Right atrium auricular region (tissue), 2 donors: ENCODE data around the gene HLA-G. TPM values are rescaled to one million over a fixed set of nuclear protein-coding genes. Genes with fewer than 3 reads are reported as not detected.
A peak's percentile ranks its signal among the peaks of the same experiment; 100 is the strongest.

Source experiments
- DNase-seq: peaks from one replicate; pipeline ENCODE4 v3.0.0-alpha.2; 2019; ENCODE audit warnings: low spot score
- H3K27ac ChIP-seq, 2 donors: fragments of 200-600 bp; sonication (generic); 1 replicate in 1 of 2; 2 replicates in 1 of 2; pipeline ENCODE4 v1.5.1; 2016 to 2019
- H3K27me3 ChIP-seq, 2 donors: fragments of 200-600 bp; sonication (generic); one replicate each; pipeline versions ENCODE4 v1.5.1 to v1.6.0; 2017 to 2019
- H3K36me3 ChIP-seq: fragments of 200-600 bp; sonication (generic); one replicate; pipeline ENCODE4 v1.5.1; 2016
- H3K4me1 ChIP-seq, 2 donors: fragments of 200-600 bp; sonication (generic); one replicate each; pipeline versions ENCODE4 v1.5.1 to v1.6.0; 2017 to 2019
- H3K4me3 ChIP-seq, 2 donors: fragments of 200-600 bp; sonication (generic); 1 replicate in 1 of 2; 2 replicates in 1 of 2; pipeline ENCODE4 v1.5.1; 2017 to 2019; ENCODE audit warnings: mild to moderate bottlenecking in 1 of 2, moderate library complexity in 1 of 2
- H3K9me3 ChIP-seq, 2 donors: fragments of 200-600 bp; sonication (generic); one replicate each; pipeline ENCODE4 v1.5.1; 2019
- CTCF ChIP-seq, 2 donors: fragments of 200-600 bp; sonication (generic); IDR thresholded peaks; one replicate each; pipeline ENCODE4 v1.5.1; 2019; ENCODE audit warnings: antibody characterized with exemption in 2 of 2
- total RNA-seq, 2 donors: library from RNA; depleted of rRNA; stranded (reverse); fragments of >200 nt; gene quantifications; one replicate each; pipeline ENCODE4 v1.1.0, GENCODE V29; 2016

HLA-G gene
- total RNA-seq, 2 donors from 2014 or later = not detected

- Histone ChIP-seq H3K27ac (no peak overlapping the region), H3K36me3 (no peaks in the 10 kb centered on the region), H3K9me3 (peaks cover 0 to 14% of the 10 kb centered on the region in 2 donors), H3K4me1 (peaks cover 0 to 5% of the 10 kb centered on the region in 2 donors), H3K27me3 (peaks cover 0 to 10% of the 10 kb centered on the region in 2 donors), H3K4me3 (no peak overlapping the region)
- no peak for TF ChIP-seq CTCF (IDR thresholded peaks at IDR 0.05)
- no peak for DNase-seq
Measured at GRCh38 chr6:29845405-29846006, 17.9 kb downstream of the HLA-G start.

GRCh38 chr6:29847871-29848630, 20.4 kb downstream of the HLA-G start:
- Histone ChIP-seq H3K4me3 (no peak overlapping the region), H3K9me3 (peaks cover 0 to 3% of the 10 kb centered on the region in 2 donors), H3K27ac (no peak overlapping the region), H3K4me1 (peaks cover 0 to 5% of the 10 kb centered on the region in 2 donors), H3K36me3 (no peaks in the 10 kb centered on the region), H3K27me3 (peaks cover 0 to 10% of the 10 kb centered on the region in 2 donors)
- peak; percentile 78 to 92 for TF ChIP-seq CTCF (IDR thresholded peaks at IDR 0.05)
- peak; percentile 75 for DNase-seq

GRCh38 chr6:29850011-29850553, 22.5 kb downstream of the HLA-G start:
- H3K27ac ChIP-seq = no peak overlapping the region
- H3K27me3 ChIP-seq = peaks cover 0 to 11% of the 10 kb centered on the region in 2 donors
- peak overlapping the region in 1 of 2 donors; percentile 26 for H3K4me3 ChIP-seq
- no peak for DNase-seq
- peaks cover 0 to 5% of the 10 kb centered on the region in 2 donors for H3K4me1 ChIP-seq
- no peaks in the 10 kb centered on the region for H3K36me3 ChIP-seq
- no peak for TF ChIP-seq CTCF (IDR thresholded peaks at IDR 0.05)
- H3K9me3 ChIP-seq = no peaks in the 10 kb centered on the region

- Histone ChIP-seq H3K4me3 (no peak overlapping the region), H3K27me3 (peaks cover 0 to 13% of the 10 kb centered on the region in 2 donors), H3K4me1 (peaks cover 0 to 5% of the 10 kb centered on the region in 2 donors), H3K9me3 (no peaks in the 10 kb centered on the region), H3K36me3 (no peaks in the 10 kb centered on the region), H3K27ac (no peak overlapping the region)
- DNase-seq = no peak
- no peak for TF ChIP-seq CTCF (IDR thresholded peaks at IDR 0.05)
Measured at GRCh38 chr6:29851190-29851589, 23.6 kb downstream of the HLA-G start.

GRCh38 chr6:29853245-29853644, 25.6 kb downstream of the HLA-G start:
- no peaks in the 10 kb centered on the region for H3K9me3 ChIP-seq
- H3K27me3 ChIP-seq = peaks cover 0 to 13% of the 10 kb centered on the region in 2 donors
- no peak for DNase-seq
- no peak for TF ChIP-seq CTCF (IDR thresholded peaks at IDR 0.05)
- H3K4me1 ChIP-seq = peaks cover 0 to 5% of the 10 kb centered on the region in 2 donors
- H3K36me3 ChIP-seq = no peaks in the 10 kb centered on the region
- no peak overlapping the region for H3K4me3 ChIP-seq
- H3K27ac ChIP-seq = no peak overlapping the region
